ENCODE results near the gene DDIT3.
"Not testable (repeated sequence)": the region's sequence is repeated elsewhere in the genome, so short reads cannot be mapped to it uniquely, and the experiment has no call there.

- TF ChIP-seq, protein P1, sequence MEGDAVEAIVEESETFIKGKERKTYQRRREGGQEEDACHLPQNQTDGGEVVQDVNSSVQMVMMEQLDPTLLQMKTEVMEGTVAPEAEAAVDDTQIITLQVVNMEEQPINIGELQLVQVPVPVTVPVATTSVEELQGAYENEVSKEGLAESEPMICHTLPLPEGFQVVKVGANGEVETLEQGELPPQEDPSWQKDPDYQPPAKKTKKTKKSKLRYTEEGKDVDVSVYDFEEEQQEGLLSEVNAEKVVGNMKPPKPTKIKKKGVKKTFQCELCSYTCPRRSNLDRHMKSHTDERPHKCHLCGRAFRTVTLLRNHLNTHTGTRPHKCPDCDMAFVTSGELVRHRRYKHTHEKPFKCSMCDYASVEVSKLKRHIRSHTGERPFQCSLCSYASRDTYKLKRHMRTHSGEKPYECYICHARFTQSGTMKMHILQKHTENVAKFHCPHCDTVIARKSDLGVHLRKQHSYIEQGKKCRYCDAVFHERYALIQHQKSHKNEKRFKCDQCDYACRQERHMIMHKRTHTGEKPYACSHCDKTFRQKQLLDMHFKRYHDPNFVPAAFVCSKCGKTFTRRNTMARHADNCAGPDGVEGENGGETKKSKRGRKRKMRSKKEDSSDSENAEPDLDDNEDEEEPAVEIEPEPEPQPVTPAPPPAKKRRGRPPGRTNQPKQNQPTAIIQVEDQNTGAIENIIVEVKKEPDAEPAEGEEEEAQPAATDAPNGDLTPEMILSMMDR (conservative IDR thresholded peaks at IDR 0.05) = not testable (repeated sequence)
- TF ChIP-seq EZH2 (IDR thresholded peaks at IDR 0.05; ENCODE audit: low read depth) = not testable (repeated sequence)
Observed at GRCh38 chr12:57561117-57561516, 40.8 kb upstream of the DDIT3 start.
